IgD-negative memory B cell (primary cell): ENCODE results near the gene VEGFB. TPM values are rescaled to one million over a fixed set of nuclear protein-coding genes. Genes with fewer than 3 reads are reported as not detected.

Experiments
- H3K27ac Mint-ChIP-seq, 3 donors: one replicate each; pipeline ENCODE4 v1.8.0; 2020 to 2022; ENCODE audit warnings: mild to moderate bottlenecking in 3 of 3, mixed read lengths in 3 of 3, moderate library complexity in 1 of 3
- H3K27me3 Mint-ChIP-seq: one replicate; pipeline ENCODE4 v1.8.0; 2021; ENCODE audit warnings: mixed read lengths
- H3K36me3 Mint-ChIP-seq: one replicate; pipeline ENCODE4 v1.8.0; 2020; ENCODE audit warnings: mild to moderate bottlenecking, mixed read lengths
- H3K4me1 Mint-ChIP-seq, 3 donors: one replicate each; pipeline ENCODE4 v1.8.0; 2020 to 2022; ENCODE audit warnings: mixed read lengths in 3 of 3, mild to moderate bottlenecking in 1 of 3
- H3K4me3 Mint-ChIP-seq, 4 donors: one replicate each; pipeline ENCODE4 v1.8.0; 2020 to 2022; ENCODE audit warnings: mild to moderate bottlenecking in 4 of 4, mixed read lengths in 4 of 4, moderate library complexity in 3 of 4
- H3K9me3 Mint-ChIP-seq, 3 donors: one replicate each; pipeline ENCODE4 v1.8.0; 2020 to 2021; ENCODE audit warnings: mixed read lengths in 3 of 3, mild to moderate bottlenecking in 1 of 3
- polyA plus RNA-seq: library from polyadenylated mRNA; unstranded; fragments of 300-500 nt; fragmentation: Illumina TruSeq; gene quantifications from one replicate; pipeline ENCODE4 v1.2.3, GENCODE V29; 2021

Gene VEGFB
- polyA plus RNA-seq, 1 donor from 2014 or later: 34.8 TPM

DNA sequence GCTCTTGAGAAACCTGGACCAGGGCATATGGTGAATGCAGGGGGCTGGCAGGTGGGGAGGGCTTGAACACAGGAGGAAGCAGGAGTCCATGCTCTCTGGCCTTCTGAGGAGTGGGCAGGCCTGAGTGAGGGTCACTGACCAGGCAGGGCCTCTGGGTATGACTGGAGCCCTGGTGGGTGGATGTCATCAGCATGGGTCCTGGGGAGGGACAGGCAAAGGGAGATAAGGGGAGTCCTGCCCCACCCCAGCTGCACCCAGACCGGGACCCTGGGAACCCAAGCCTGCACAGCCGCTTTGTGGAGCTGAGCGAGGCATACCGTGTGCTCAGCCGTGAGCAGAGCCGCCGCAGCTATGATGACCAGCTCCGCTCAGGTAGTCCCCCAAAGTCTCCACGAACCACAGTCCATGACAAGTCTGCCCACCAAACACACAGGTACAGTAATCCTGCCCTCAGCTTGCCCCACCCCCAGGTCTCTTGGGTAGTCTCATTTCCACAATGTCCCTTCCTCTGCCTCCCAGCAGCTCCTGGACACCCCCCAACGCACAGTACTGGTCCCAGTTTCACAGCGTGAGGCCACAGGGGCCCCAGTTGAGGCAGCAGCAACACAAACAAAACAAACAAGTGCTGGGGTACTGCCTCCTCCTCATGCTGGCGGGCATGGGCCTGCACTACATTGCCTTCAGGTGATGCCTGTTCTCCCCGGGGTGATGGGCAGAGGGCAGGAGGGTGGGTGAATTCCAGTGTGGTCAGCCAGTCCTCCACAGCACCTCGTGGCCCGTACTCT, 2.0 kb upstream of the VEGFB start:
- Mint-ChIP-seq H3K27me3 (no peaks in the 10 kb centered on the region), H3K36me3 (peaks cover 2% of the 10 kb centered on the region), H3K4me1 (peaks cover 19 to 36% (median 30%) of the 10 kb centered on the region in 3 donors), H3K4me3 (peak overlapping the region; percentile 64 to 98 (median 92)), H3K9me3 (no peaks in the 10 kb centered on the region), H3K27ac (peak overlapping the region in 2 of 3 donors; percentile 86 to 99)

DNA sequence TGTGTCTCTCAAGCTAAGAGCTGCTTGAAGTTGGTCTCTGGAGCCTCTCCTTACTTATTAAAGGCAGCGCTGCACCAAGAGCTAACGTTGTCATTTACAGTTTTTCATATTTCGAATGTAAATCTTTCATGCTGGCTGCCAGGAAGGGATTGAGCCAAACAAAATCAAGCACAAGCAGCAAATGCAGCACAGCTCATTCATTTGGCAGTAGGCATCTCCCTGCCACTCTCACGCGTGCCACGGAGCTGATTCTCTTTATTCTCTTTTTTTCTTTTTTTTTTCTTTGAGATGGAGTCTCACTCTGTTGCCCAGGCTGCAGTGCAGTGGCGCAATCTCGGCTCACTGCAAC, 1.4 kb upstream of the VEGFB start:
- Mint-ChIP-seq H3K9me3 (no peaks in the 10 kb centered on the region), H3K27me3 (no peaks in the 10 kb centered on the region), H3K4me3 (peak overlapping the region; percentile 72 to 98 (median 82)), H3K27ac (peak overlapping the region in 2 of 3 donors; percentile 86 to 99), H3K36me3 (peaks cover 2% of the 10 kb centered on the region), H3K4me1 (peaks cover 24 to 38% (median 33%) of the 10 kb centered on the region in 3 donors)

DNA sequence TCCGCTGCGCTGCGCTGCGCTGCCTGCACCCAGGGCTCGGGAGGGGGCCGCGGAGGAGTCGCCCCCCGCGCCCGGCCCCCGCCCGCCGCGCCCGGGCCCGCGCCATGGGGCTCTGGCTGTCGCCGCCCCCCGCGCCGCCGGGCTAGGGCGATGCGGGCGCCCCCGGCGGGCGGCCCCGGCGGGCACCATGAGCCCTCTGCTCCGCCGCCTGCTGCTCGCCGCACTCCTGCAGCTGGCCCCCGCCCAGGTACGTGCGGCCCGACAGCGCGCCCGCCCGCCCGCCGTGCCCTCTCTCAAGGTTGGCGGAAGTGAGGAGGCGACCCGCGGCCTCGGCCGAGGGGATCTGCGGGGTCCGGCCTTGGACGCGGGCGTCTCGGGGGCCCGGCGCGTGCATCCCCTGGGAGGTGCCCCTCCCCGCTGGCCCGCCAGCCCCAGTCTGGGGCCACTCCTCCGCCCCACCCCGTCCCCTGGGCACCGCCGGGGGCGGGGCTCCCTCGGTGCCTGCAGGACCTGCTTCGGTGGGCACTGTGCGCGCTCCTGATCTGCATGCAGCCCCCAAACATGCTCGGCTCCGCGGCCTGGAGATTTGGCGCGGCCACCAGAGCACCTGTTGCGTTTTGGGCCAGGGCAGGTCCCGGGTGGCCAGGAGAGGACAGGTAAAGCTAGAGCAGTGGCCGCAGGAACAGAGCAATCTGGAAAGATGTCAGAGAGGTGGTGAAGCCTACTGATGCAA, 429 bp downstream of the VEGFB start:
- peaks cover 3% of the 10 kb centered on the region for H3K36me3 Mint-ChIP-seq
- H3K27me3 Mint-ChIP-seq: no peaks in the 10 kb centered on the region
- H3K4me1 Mint-ChIP-seq: peaks cover 29 to 45% (median 42%) of the 10 kb centered on the region in 3 donors
- peak overlapping the region; percentile 91 to 97 (median 94) for H3K4me3 Mint-ChIP-seq
- peak overlapping the region; percentile 88 to 100 (median 93) for H3K27ac Mint-ChIP-seq
- no peaks in the 10 kb centered on the region for H3K9me3 Mint-ChIP-seq

DNA sequence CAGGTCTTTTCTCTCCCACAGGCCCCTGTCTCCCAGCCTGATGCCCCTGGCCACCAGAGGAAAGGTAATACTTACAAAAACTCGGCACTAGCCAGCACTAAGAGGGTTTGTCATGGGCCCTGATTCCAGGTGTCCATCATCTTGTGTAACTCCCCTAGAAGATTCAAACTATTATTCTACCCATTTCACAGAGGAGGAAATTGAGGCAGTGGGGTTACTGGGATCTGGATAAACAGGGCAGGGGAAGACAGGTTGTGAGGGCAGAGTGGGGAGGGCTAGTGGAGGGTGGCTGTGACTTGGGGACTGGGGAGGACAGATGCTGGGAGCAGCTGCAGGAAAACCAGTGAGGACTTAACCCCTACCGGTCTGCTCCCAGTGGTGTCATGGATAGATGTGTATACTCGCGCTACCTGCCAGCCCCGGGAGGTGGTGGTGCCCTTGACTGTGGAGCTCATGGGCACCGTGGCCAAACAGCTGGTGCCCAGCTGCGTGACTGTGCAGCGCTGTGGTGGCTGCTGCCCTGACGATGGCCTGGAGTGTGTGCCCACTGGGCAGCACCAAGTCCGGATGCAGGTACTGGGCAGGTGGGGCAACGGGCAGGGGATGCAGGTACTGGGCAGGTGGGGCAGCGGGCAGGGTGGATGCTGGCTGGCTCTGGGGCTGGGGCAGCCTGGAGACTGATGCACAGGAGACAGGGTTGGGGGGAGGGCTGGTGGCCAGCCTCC, 1.2 kb downstream of the VEGFB start:
- Mint-ChIP-seq H3K4me1 (peaks cover 30 to 52% (median 44%) of the 10 kb centered on the region in 3 donors), H3K36me3 (peaks cover 3% of the 10 kb centered on the region), H3K27ac (peak overlapping the region; percentile 88 to 100 (median 93)), H3K4me3 (peak overlapping the region; percentile 91 to 97 (median 94)), H3K27me3 (no peaks in the 10 kb centered on the region), H3K9me3 (no peaks in the 10 kb centered on the region)

DNA sequence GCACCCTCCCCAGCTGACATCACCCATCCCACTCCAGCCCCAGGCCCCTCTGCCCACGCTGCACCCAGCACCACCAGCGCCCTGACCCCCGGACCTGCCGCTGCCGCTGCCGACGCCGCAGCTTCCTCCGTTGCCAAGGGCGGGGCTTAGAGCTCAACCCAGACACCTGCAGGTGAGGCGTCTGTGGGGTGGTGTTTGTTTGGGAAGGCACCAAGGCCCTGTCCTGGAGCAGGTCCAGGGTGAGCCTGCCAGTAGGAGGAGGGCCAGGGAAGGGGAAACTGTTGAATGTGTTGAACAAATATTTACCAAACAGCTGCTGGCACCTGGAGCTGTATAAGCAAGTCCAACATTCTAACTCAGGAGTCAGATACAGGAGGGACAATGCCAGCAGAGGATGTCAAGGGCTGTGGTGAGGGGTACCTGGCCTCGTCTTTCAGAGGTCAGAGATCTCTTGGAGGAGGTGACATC, 3.1 kb downstream of the VEGFB start:
- Mint-ChIP-seq H3K4me1 (peaks cover 38 to 45% (median 40%) of the 10 kb centered on the region in 3 donors), H3K9me3 (no peaks in the 10 kb centered on the region), H3K36me3 (peaks cover 3% of the 10 kb centered on the region), H3K4me3 (peak overlapping the region; percentile 41 to 95 (median 78)), H3K27ac (peak overlapping the region; percentile 96 to 100 (median 100)), H3K27me3 (no peaks in the 10 kb centered on the region)

DNA sequence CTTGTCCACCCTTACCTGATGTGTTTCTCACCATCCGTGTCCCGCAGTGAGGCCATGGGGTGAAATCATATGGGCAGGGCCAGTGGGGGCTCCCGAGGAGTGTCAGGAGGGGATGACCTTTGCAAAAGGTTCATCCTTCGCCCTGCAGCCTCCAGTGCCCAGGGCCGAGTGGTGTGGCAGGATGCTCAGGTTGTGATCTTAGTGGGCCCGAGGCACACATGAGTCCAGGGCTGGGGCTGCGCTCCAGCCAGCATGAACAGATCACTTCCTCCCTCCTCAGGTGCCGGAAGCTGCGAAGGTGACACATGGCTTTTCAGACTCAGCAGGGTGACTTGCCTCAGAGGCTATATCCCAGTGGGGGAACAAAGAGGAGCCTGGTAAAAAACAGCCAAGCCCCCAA, 3.7 kb downstream of the VEGFB start:
- Mint-ChIP-seq H3K36me3 (peaks cover 3% of the 10 kb centered on the region), H3K9me3 (no peaks in the 10 kb centered on the region), H3K4me3 (peak overlapping the region; percentile 41 to 95 (median 76)), H3K4me1 (peaks cover 38 to 47% (median 41%) of the 10 kb centered on the region in 3 donors), H3K27me3 (no peaks in the 10 kb centered on the region), H3K27ac (peak overlapping the region; percentile 96 to 100 (median 100))

DNA sequence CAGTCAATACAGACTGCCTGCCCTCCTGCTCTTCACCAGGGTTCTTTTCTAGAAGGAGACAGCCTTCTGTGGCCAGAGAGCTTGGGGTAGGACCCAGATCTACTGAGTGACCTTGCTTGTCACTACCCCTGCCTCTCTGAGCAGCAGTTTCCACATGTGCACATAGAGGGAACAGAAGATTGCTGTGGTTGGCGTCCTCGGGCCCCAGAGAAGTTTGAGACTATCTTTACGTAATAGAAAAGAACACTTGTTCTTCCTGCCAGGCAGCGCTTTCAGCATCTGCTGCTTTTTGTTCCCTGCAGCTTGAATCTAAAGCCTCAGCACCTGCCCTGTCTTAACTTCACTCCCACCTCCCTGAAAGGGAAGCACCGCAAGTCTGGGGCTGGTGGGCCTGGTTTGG, 4.6 kb downstream of the VEGFB start:
- H3K36me3 Mint-ChIP-seq: peaks cover 3% of the 10 kb centered on the region
- H3K4me3 Mint-ChIP-seq: peak overlapping the region; percentile 21 to 95 (median 52)
- no peaks in the 10 kb centered on the region for H3K27me3 Mint-ChIP-seq
- peaks cover 38 to 45% (median 44%) of the 10 kb centered on the region in 3 donors for H3K4me1 Mint-ChIP-seq
- H3K9me3 Mint-ChIP-seq: no peaks in the 10 kb centered on the region
- peak overlapping the region; percentile 96 to 100 (median 100) for H3K27ac Mint-ChIP-seq

DNA sequence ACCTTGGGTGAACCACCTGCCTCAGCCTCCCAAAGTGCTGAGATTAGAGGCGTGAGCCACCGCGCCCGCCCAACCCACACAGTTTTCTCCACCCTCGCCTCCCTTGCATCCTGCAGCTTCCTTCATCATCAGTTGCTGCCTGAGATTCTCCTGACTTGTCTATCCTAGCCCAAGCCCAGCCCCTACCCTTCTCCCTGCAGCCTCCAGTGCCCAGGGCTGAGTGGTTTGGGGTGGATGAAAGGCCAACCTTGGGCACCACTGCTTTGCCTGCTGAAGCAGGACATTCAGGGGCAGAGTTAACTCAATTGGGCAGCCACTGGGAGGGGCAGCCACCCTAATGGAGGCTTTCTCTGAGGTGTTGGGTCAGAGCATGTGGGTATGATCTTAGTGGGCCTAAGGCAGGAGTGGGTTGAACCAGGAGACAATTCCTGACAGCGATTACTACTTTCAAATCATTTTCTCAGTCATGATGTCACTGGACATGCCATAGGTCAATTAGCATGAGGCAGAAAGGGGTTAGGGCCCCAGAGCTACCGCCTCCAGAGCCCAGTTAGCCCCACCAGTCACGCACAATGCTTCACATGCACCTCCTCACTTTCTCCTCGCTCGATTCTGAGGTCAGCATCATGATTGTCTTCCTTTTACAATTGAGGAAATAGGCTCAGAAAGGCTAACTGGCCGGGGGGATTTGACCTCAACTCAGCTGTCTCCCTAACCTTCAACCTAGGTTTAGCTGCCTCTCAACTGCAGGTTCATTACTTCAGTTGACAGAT, 5.5 kb downstream of the VEGFB start:
- Mint-ChIP-seq H3K36me3 (peaks cover 3% of the 10 kb centered on the region), H3K4me3 (peak overlapping the region; percentile 87 to 98 (median 96)), H3K27me3 (no peaks in the 10 kb centered on the region), H3K4me1 (peaks cover 38 to 45% (median 44%) of the 10 kb centered on the region in 3 donors), H3K9me3 (no peaks in the 10 kb centered on the region), H3K27ac (peak overlapping the region; percentile 99 to 100 (median 100))

DNA sequence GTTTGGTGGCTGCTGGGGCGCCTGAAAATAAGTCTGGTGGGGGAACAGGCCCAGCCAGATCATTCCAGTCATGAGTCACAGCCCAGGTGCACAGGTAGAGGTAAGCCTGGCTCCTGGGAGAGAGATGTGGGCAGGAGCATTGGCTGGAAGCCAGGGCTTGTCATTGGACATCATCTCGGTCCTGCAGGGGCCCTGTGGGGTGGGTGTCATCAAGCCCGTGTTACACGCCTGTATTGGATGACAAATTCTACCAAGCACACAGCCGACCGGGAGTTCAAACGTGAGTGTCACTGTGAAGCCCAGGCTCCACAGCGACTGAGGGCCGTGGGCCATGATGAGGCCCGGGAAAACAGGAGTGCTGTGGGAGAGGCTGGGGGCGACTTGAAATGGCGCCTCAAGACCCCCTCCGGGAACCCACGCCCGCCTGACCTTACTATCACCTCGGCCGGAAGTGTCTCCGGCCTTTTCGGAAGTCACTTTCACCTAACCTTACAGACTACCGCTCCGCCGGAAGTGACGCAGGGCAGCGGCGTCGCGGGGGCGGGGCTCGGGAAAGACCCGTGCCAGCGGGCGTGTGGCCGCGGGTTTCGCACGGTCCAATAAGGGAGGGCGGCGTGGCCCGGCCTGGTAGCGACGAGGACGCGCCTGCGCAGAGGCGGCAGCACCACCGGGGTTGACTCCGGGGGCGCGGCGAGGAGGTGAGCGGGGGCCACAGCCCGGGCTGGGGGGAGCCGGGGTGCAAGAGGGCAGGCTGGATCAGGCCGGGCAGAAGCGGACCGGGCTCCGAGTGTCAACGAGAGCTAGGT, 6.3 kb downstream of the VEGFB start, which contains the start of gene FKBP2:
TSS of gene FKBP2 (plus strand) at position 661 of the 806 bp plus-strand sequence. CDS start 1,293 bp downstream, outside the sequence.
- peak within 1 kb of the TSS; percentile 87 to 98 (median 96) for H3K4me3 Mint-ChIP-seq
- H3K27ac Mint-ChIP-seq: peak within 1 kb of the TSS; percentile 99 to 100 (median 100)
- no peaks in the 10 kb centered on the region for H3K27me3 Mint-ChIP-seq
- peaks cover 1% of the 10 kb centered on the region for H3K36me3 Mint-ChIP-seq
- H3K4me1 Mint-ChIP-seq: peaks cover 33 to 40% (median 37%) of the 10 kb centered on the region in 3 donors
- no peaks in the 10 kb centered on the region for H3K9me3 Mint-ChIP-seq

DNA sequence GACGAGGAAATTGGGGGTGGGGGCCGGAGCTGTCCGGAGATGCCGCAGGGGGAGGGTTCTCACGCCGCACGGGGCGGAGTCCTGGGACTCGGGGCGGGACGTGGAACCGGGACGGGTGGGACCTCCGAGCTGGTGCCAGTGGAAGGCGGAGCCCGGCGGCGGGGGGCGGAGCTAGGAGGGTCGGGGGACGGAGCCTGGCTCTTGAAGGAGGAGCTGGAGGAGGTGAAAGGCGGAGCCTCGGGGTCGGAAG, 6.8 kb downstream of the VEGFB start:
- Mint-ChIP-seq H3K9me3 (no peaks in the 10 kb centered on the region), H3K27me3 (no peaks in the 10 kb centered on the region), H3K36me3 (peaks cover 1% of the 10 kb centered on the region), H3K4me3 (peak overlapping the region; percentile 87 to 98 (median 96)), H3K4me1 (peaks cover 33 to 42% (median 37%) of the 10 kb centered on the region in 3 donors), H3K27ac (peak overlapping the region; percentile 99 to 100 (median 100))

DNA sequence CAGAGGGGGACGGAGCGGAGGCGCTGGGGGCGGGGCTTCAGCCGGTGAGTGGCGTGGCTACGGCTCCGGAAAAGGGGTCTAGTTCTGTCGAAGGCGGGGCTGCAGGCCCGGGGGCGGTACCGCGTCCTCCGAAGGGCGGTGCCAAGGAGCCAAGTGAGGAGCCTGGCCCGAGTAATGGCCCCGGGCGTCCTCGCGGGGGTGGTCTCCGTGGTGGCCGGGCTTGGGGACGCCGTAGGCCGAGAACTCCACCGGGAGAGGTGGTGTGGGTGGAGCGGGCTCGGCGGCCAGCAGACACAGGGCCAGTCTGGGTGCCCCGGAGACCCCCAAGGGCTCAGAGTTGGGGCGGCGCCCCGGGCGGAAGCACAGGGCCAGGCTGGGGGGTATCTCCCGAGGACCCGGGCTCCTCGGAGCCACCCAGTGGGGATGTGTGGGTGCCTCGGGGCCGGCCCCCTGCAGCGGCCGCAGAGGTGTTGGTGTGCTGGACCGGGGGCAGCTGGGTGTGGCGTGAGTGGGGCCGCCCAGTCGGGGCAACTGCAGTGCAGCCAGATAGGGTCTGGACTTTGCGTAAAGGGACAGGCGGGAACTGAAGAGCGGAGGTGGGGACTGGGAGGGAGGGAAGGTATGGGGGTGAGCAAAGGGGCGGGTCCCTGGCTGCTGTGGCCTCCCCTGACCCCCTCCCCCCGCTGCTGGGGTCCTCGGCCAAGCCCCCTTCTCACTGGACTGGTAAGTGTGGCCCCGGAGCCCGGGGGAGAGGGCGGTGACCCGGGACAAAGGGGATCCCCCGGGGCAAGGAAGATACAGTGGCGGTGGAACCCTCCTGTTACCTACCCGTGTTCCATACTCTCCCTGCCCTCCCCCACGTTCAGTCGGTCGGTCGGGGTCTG, 7.3 kb downstream of the VEGFB start:
- Mint-ChIP-seq H3K4me1 (peaks cover 33 to 42% (median 37%) of the 10 kb centered on the region in 3 donors), H3K36me3 (peaks cover 1% of the 10 kb centered on the region), H3K27me3 (no peaks in the 10 kb centered on the region), H3K9me3 (no peaks in the 10 kb centered on the region), H3K4me3 (peak overlapping the region; percentile 87 to 98 (median 96)), H3K27ac (peak overlapping the region; percentile 99 to 100 (median 100))

DNA sequence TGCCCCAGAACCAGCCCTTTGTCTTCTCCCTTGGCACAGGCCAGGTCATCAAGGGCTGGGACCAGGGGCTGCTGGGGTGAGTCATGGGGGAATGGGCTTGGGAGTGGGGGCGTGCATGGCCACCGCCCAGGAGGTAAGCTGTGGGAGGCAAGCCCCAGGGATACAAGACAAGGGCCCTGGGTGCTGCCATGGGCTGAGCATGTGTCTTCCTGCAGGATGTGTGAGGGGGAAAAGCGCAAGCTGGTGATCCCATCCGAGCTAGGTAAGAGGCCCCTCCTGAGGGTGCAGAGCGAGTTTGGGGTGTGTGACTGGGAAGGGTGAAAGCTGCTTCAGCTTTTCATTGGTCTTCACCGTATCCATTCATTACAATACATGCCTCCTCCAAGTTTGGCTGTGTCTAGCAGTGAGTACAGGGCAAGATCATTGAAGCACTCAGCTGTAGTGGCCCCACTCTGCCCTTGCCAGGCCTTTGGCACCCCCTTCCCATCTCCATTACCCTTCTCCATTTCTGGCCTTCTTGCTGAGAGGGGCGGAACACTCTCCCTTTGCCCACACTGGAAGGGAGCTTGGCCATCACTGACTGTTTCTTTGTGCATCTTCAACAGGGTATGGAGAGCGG, 9.0 kb downstream of the VEGFB start:
- Mint-ChIP-seq H3K27me3 (no peaks in the 10 kb centered on the region), H3K36me3 (peaks cover under 1% of the 10 kb centered on the region), H3K27ac (peak overlapping the region in 2 of 3 donors; percentile 19 to 90), H3K4me3 (peak overlapping the region; percentile 32 to 89 (median 65)), H3K9me3 (no peaks in the 10 kb centered on the region), H3K4me1 (peaks cover 24 to 29% (median 27%) of the 10 kb centered on the region in 3 donors)
